ENCODE results near the gene P4HB. TPM values are rescaled to one million over a fixed set of nuclear protein-coding genes. Genes with fewer than 3 reads are reported as not detected.

The P4HB gene
- total and polyA plus RNA-seq, 2 of the 4 experiments (the other 2 are of a cell fraction): 599 to 932 TPM

DNA sequence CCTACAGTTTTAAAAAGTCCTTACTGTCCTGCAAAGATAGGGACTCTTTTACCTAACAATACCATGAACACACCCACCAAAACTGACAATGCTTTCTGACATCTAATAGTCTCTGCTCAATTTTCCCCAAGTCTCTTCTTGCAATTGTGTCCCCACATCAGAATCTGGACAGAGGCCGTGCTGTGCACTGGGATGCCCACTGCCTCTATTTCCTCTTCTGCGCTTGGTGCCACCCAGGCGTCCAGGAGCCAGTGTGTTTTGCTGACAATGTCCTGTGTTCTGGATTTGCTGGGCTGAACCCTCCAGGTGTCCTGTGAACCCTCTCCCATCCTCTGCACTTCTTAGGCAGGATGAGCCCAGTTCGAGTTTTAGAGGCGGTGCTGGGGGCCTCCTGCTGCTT lies 17.2 kb upstream of the P4HB start:
- intact Hi-C loops (cut with micrococcal nuclease): no loop called here

More for the DNA sequence above, 17.2 kb upstream of the P4HB start:
- peak overlapping the region; percentile 63 for H3K23ac ChIP-seq (ENCODE audit: low read depth, low read length)
- TF ChIP-seq SMC3 (IDR thresholded peaks at IDR 0.05; ENCODE audit: low read depth, low read length) (no peak), MAZ (IDR thresholded peaks at IDR 0.05; ENCODE audit: borderline replicate concordance, low read depth, low read length) (no peak), BHLHE40 (IDR thresholded peaks at IDR 0.05; ENCODE audit: low read depth, low read length) (no peak)
- TF ChIP-seq, protein P1, sequence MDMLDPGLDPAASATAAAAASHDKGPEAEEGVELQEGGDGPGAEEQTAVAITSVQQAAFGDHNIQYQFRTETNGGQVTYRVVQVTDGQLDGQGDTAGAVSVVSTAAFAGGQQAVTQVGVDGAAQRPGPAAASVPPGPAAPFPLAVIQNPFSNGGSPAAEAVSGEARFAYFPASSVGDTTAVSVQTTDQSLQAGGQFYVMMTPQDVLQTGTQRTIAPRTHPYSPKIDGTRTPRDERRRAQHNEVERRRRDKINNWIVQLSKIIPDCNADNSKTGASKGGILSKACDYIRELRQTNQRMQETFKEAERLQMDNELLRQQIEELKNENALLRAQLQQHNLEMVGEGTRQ (IDR thresholded peaks at IDR 0.05; ENCODE audit: low read depth, low read length): no peak
- H2AFZ ChIP-seq (replicated peaks; ENCODE audit: low read length, poor library complexity): peak overlapping the region; percentile 53
- peak overlapping the region; percentile 89 for H2BK20ac ChIP-seq (ENCODE audit: low read depth, low read length)
- ATAC-seq (ENCODE audit: low read depth): no peak
- peak overlapping the region; percentile 92; the same call in 1 of the 2 replicates for H3K27ac ChIP-seq (ENCODE audit: insufficient read depth, low read length)
- H2AK5ac ChIP-seq (ENCODE audit: low read depth, low read length): peak overlapping the region; percentile 92
- H3K9me3 ChIP-seq (ENCODE audit: control insufficient read depth, insufficient read depth, low read length): no peaks in the 10 kb centered on the region
- H4K91ac ChIP-seq (ENCODE audit: insufficient read depth, low read depth, low read length): peak overlapping the region; percentile 80
- H3K18ac ChIP-seq (ENCODE audit: low read depth, low read length): peak overlapping the region; percentile 16
- peak overlapping the region; percentile 15 for H4K5ac ChIP-seq (ENCODE audit: low read depth, low read length)
- H4K20me1 ChIP-seq (ENCODE audit: insufficient read depth, low read length): peaks cover 5% of the 10 kb centered on the region; the same call in 1 of the 2 replicates
- peak overlapping the region; percentile 80 for H3K4ac ChIP-seq (ENCODE audit: low read depth, low read length)
- 80% methylated on average over 1 of the region's 5 CpGs; no CpG with 5 or more reads in 1 of the 2 experiments for WGBS, 2 experiments (ENCODE audit: extremely low coverage in 2 of 2, insufficient read length in 1 of 2)
- H3K56ac ChIP-seq (ENCODE audit: extremely low read depth, insufficient read depth, low read length): no peak overlapping the region; the same call in 1 of the 2 replicates
- H3K9me1 ChIP-seq (ENCODE audit: insufficient read depth, low read length): peaks cover 21% of the 10 kb centered on the region
- dilution Hi-C loops (cut with HindIII; ENCODE audit: low sequenced_read_pairs, unreplicated experiment): no loop called here
- peak overlapping the region in 1 of 2 experiments; percentile 8; a peak in 1 of 4 replicates for H4K8ac ChIP-seq (ENCODE audit: low read depth in 2 of 2, low read length in 2 of 2)
- H3K4me1 ChIP-seq (ENCODE audit: control insufficient read depth, insufficient read depth, low read length): peaks cover 13% of the 10 kb centered on the region
- H2AK9ac ChIP-seq (replicated peaks; ENCODE audit: low read depth, low read length, poor library complexity): peak overlapping the region; percentile 22
- ChIA-PET CTCF (no interaction called here), POLR2A (ENCODE audit: unreplicated experiment) (no interaction called here)
- no peak overlapping the region for H3K4me2 ChIP-seq (ENCODE audit: low read depth, low read length)
- peak overlapping the region; percentile 76 for H2BK5ac ChIP-seq (ENCODE audit: low read depth, low read length, poor library complexity, severe bottlenecking)
- peak overlapping the region; percentile 77 for H2BK120ac ChIP-seq (ENCODE audit: low read depth, low read length)
- BruUV-seq (replicated peaks): no TSS peak
- H3K9ac ChIP-seq (ENCODE audit: low read depth, low read length): no peak overlapping the region
- H3K36me3 ChIP-seq (ENCODE audit: control insufficient read depth, insufficient read depth, low read length): peaks cover 9% of the 10 kb centered on the region
- no peak for DNase-seq
- H2BK15ac ChIP-seq (ENCODE audit: low read depth, low read length): peak overlapping the region; percentile 84; the same call in 2 of the 3 replicates
- H3K79me1 ChIP-seq (ENCODE audit: low read depth in 1 of 2, low read length in 2 of 2): peaks cover 17 to 51% of the 10 kb centered on the region in 2 experiments
- peak overlapping the region; percentile 25; the same call in 1 of the 2 replicates for H3K14ac ChIP-seq (replicated peaks; ENCODE audit: low read depth, low read length)
- in situ Hi-C loops (cut with MboI; ENCODE audit: low sequenced_read_pairs): no loop called here
- no peaks in the 10 kb centered on the region for H3K27me3 ChIP-seq (ENCODE audit: control insufficient read depth, insufficient read depth, low read length)
- no peak overlapping the region for H3K4me3 ChIP-seq (ENCODE audit: insufficient read depth, low read depth, low read length)
